Measurements from ENCODE around the gene FAM174B. TPM values are rescaled to one million over a fixed set of nuclear protein-coding genes. Genes with fewer than 3 reads are reported as not detected.

Gene FAM174B
- total RNA-seq, 3 donors from 2014 or later (not counting 1 experiment from before 2014, with no cell fraction given) = 0.68 to 2.6 (median 0.88) TPM

DNA sequence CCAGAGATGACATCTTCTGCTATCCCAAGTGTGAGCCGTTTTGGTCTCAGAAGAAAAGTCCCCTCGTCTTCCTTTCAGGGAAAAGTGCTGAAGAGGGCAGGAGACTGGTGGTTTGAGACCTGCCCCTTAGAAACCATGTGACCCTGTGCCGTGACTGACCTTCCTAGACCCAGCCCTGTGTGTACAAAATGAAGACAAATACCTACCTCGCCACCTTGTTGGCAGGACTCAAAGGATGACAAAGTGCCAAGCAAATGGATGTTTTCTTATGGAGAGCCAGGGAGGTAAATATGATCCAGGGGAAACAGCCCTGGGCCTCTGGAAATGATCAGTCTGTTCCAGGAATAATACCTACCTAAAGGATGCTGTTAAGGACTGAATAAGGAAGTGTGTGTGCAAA is 41.3 kb downstream of the FAM174B start:
- Histone ChIP-seq H3K27ac (ENCODE audit: low read length) (no peak overlapping the region), H3K36me3 (ENCODE audit: control insufficient read depth, insufficient read depth, low read length) (no peaks in the 10 kb centered on the region), H3K27me3 (ENCODE audit: control insufficient read depth, insufficient read depth, low read length) (no peaks in the 10 kb centered on the region), H3K9me3 (ENCODE audit: control insufficient read depth, insufficient read depth, low read length) (no peaks in the 10 kb centered on the region), H3K4me3 (ENCODE audit: low read length) (no peak overlapping the region), H3K4me1 (ENCODE audit: control insufficient read depth, insufficient read depth, low read length) (no peaks in the 10 kb centered on the region)
- ATAC-seq (no peak), DNase-seq (no peak)
- 39% methylated on average over 4 of the region's 4 CpGs for WGBS (ENCODE audit: insufficient coverage)
- H3K9me3 Mint-ChIP-seq = no peaks in the 10 kb centered on the region
- TF ChIP-seq, protein P1, sequence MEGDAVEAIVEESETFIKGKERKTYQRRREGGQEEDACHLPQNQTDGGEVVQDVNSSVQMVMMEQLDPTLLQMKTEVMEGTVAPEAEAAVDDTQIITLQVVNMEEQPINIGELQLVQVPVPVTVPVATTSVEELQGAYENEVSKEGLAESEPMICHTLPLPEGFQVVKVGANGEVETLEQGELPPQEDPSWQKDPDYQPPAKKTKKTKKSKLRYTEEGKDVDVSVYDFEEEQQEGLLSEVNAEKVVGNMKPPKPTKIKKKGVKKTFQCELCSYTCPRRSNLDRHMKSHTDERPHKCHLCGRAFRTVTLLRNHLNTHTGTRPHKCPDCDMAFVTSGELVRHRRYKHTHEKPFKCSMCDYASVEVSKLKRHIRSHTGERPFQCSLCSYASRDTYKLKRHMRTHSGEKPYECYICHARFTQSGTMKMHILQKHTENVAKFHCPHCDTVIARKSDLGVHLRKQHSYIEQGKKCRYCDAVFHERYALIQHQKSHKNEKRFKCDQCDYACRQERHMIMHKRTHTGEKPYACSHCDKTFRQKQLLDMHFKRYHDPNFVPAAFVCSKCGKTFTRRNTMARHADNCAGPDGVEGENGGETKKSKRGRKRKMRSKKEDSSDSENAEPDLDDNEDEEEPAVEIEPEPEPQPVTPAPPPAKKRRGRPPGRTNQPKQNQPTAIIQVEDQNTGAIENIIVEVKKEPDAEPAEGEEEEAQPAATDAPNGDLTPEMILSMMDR (IDR thresholded peaks at IDR 0.05) = no peak
- H3K27me3 Mint-ChIP-seq (ENCODE audit: low read depth in 2 of 2) = peaks cover 0 to 4% of the 10 kb centered on the region in 2 donors
- intact Hi-C loops (cut with micrococcal nuclease) = no loop called here
- no peak overlapping the region for H3K4me3 Mint-ChIP-seq
- no peak overlapping the region for H3K27ac Mint-ChIP-seq
- no peaks in the 10 kb centered on the region for H3K4me1 Mint-ChIP-seq
- H3K36me3 Mint-ChIP-seq = no peaks in the 10 kb centered on the region

DNA sequence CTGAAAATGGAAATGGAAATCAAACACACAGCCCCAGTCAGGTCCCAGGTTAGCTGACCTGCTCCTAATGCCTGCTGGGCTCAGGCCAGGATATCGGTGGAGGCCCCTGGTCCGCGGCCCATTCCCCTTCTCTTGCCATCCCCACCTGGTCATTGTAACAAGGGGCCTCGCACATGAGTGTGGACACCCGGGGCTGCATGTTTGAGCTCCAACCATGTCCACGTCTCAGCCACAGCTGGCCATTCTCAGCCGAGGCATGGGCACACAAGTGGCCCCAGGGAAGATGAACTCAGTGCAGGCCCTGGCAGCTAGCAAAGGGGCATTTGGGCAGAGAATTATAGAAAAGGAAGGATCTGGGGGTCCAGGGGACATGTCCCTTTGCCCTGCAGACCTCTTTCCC is 41.7 kb downstream of the FAM174B start:
- TF ChIP-seq, protein P1 (IDR thresholded peaks at IDR 0.05) = no peak
- no peak overlapping the region for H3K4me3 Mint-ChIP-seq
- DNase-seq (no peak), ATAC-seq (no peak)
- Histone ChIP-seq H3K27me3 (ENCODE audit: control insufficient read depth, insufficient read depth, low read length) (no peaks in the 10 kb centered on the region), H3K4me3 (ENCODE audit: low read length) (no peak overlapping the region), H3K9me3 (ENCODE audit: control insufficient read depth, insufficient read depth, low read length) (no peaks in the 10 kb centered on the region), H3K27ac (ENCODE audit: low read length) (no peak overlapping the region), H3K36me3 (ENCODE audit: control insufficient read depth, insufficient read depth, low read length) (no peaks in the 10 kb centered on the region), H3K4me1 (ENCODE audit: control insufficient read depth, insufficient read depth, low read length) (no peaks in the 10 kb centered on the region)
- no peaks in the 10 kb centered on the region for H3K36me3 Mint-ChIP-seq
- H3K27ac Mint-ChIP-seq = no peak overlapping the region
- no peaks in the 10 kb centered on the region for H3K9me3 Mint-ChIP-seq
- no peaks in the 10 kb centered on the region for H3K4me1 Mint-ChIP-seq
- 89% methylated on average over 7 of the region's 7 CpGs for WGBS (ENCODE audit: insufficient coverage)
- intact Hi-C loops (cut with micrococcal nuclease) = no loop called here
- peaks cover 0 to 4% of the 10 kb centered on the region in 2 donors for H3K27me3 Mint-ChIP-seq (ENCODE audit: low read depth in 2 of 2)

DNA sequence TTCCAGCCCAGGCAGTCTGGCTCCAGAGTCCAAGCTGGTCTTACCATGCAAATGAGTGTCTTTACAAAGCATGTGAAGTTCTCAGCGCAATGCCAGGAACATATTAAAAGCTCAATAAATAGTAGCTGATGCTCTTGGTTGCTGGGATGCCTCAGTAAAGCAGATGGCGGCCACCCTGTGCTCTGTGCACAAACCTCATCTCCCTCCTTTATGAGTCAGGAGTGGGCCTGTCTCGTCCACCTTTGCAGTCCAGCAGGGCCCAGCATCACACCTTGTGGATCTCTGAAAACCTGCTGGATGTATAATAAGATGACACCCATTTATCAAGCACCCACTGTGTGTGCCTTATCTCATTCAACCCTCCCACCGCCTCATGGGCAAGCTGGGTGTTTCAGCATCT is 42.7 kb downstream of the FAM174B start:
- no peak for ATAC-seq
- H3K9me3 ChIP-seq (ENCODE audit: control insufficient read depth, insufficient read depth, low read length) = no peaks in the 10 kb centered on the region

More for the DNA sequence above, 42.7 kb downstream of the FAM174B start:
- H3K27me3 Mint-ChIP-seq (ENCODE audit: low read depth in 2 of 2) = peaks cover 0 to 10% of the 10 kb centered on the region in 2 donors
- Histone ChIP-seq H3K36me3 (ENCODE audit: control insufficient read depth, insufficient read depth, low read length) (no peaks in the 10 kb centered on the region), H3K4me1 (ENCODE audit: control insufficient read depth, insufficient read depth, low read length) (no peaks in the 10 kb centered on the region), H3K27me3 (ENCODE audit: control insufficient read depth, insufficient read depth, low read length) (no peaks in the 10 kb centered on the region), H3K27ac (ENCODE audit: low read length) (no peak overlapping the region), H3K4me3 (ENCODE audit: low read length) (no peak overlapping the region)
- no peak overlapping the region for H3K27ac Mint-ChIP-seq
- TF ChIP-seq, protein P1 (IDR thresholded peaks at IDR 0.05) = no peak
- H3K4me3 Mint-ChIP-seq = no peak overlapping the region
- intact Hi-C loops (cut with micrococcal nuclease) = no loop called here
- 86% methylated on average over 3 of the region's 4 CpGs for WGBS (ENCODE audit: insufficient coverage)
- no peaks in the 10 kb centered on the region for H3K4me1 Mint-ChIP-seq
- H3K36me3 Mint-ChIP-seq = no peaks in the 10 kb centered on the region
- no peak for DNase-seq
- H3K9me3 Mint-ChIP-seq = no peaks in the 10 kb centered on the region

Measured in natural killer cell (primary cell).